Keratinocyte (primary cell): Measurements from ENCODE around the gene MAP7. TPM values are rescaled to one million over a fixed set of nuclear protein-coding genes. Genes with fewer than 3 reads are reported as not detected.

ENCODE experiments used
- DNase-seq: peaks from one replicate; pipeline ENCODE4 v3.0.0-alpha.2; 2011; ENCODE audit warnings: low read depth, missing footprints, low spot score
- FAIRE-seq: peaks from 2 replicates; lab custom pipeline; 2011; peaks lifted over from hg19 to GRCh38; lab: Jason Lieb, UNC
- H2AFZ ChIP-seq: 2 replicates; pipeline ENCODE4 v1.6.0; 2012; ENCODE audit warnings: low read length, control low read depth, inconsistent platforms; ENCODE audit not compliant: control insufficient read depth
- H3K27ac ChIP-seq: 2 replicates; pipeline ENCODE4 v1.5.1; 2011; ENCODE audit warnings: low read length; ENCODE audit not compliant: control insufficient read depth, insufficient read depth
- H3K27me3 ChIP-seq: 3 replicates; pipeline ENCODE4 v1.6.0; 2011; ENCODE audit warnings: low read length; ENCODE audit not compliant: control insufficient read depth, insufficient read depth; ENCODE audit errors: extremely low read depth
- H3K36me3 ChIP-seq, 2 experiments: 2 replicates in 1 of 2; 3 replicates in 1 of 2; pipeline ENCODE4 v1.5.1; 2011; ENCODE audit warnings: low read length in 2 of 2, mild to moderate bottlenecking in 1 of 2; ENCODE audit not compliant: control insufficient read depth in 2 of 2, insufficient read depth in 2 of 2; ENCODE audit errors: extremely low read depth in 1 of 2
- H3K4me1 ChIP-seq: 3 replicates; pipeline ENCODE4 v1.5.1; 2011; ENCODE audit warnings: low read length; ENCODE audit not compliant: control insufficient read depth, insufficient read depth; ENCODE audit errors: extremely low read depth
- H3K4me2 ChIP-seq: 3 replicates; pipeline ENCODE4 v1.6.0; 2011; ENCODE audit warnings: low read depth, low read length; ENCODE audit not compliant: control insufficient read depth, insufficient read depth; ENCODE audit errors: extremely low read depth
- H3K4me3 ChIP-seq, 3 experiments: fragments of 200-600 bp in 1 of 3; sonication (generic) in 1 of 3; 2 replicates in 2 of 3; 3 replicates in 1 of 3; pipeline ENCODE4 v1.5.1; 2011 to 2016; ENCODE audit warnings: low read length in 3 of 3, mild to moderate bottlenecking in 3 of 3, control low read depth in 2 of 3, inconsistent platforms in 1 of 3, low read depth in 1 of 3, mixed read lengths in 1 of 3, mixed run types in 1 of 3, moderate library complexity in 1 of 3; ENCODE audit not compliant: control insufficient read depth in 2 of 3, insufficient read depth in 2 of 3; ENCODE audit errors: extremely low read depth in 1 of 3
- H3K79me2 ChIP-seq: 2 replicates; pipeline ENCODE4 v1.6.0; 2012; ENCODE audit warnings: low read length; ENCODE audit not compliant: control insufficient read depth, insufficient read depth
- H3K9ac ChIP-seq: 3 replicates; pipeline ENCODE4 v1.6.0; 2011; ENCODE audit warnings: low read length; ENCODE audit not compliant: control insufficient read depth, insufficient read depth; ENCODE audit errors: extremely low read depth
- H3K9me1 ChIP-seq: 3 replicates; pipeline ENCODE4 v1.6.0; 2011; ENCODE audit warnings: low read length; ENCODE audit not compliant: control insufficient read depth, insufficient read depth; ENCODE audit errors: extremely low read depth
- H3K9me3 ChIP-seq: 2 replicates; pipeline ENCODE4 v1.5.1; 2012; ENCODE audit warnings: low read depth, low read length; ENCODE audit not compliant: control insufficient read depth
- H4K20me1 ChIP-seq: 3 replicates; pipeline ENCODE4 v1.6.0; 2011; ENCODE audit warnings: low read length; ENCODE audit not compliant: control insufficient read depth, insufficient read depth; ENCODE audit errors: extremely low read depth
- CTCF ChIP-seq, 3 experiments: IDR thresholded peaks in 1 of 3; conservative IDR thresholded peaks in 1 of 3; optimal IDR thresholded peaks in 1 of 3; 2 replicates in 2 of 3; 3 replicates in 1 of 3; pipeline versions ENCODE3 to v1.5.1; 2011; ENCODE audit warnings: low read length in 3 of 3, mild to moderate bottlenecking in 3 of 3, moderate library complexity in 2 of 3, control low read depth in 1 of 3, inconsistent platforms in 1 of 3; ENCODE audit not compliant: insufficient read depth in 2 of 3; ENCODE audit errors: extremely low read depth in 1 of 3
- EZH2 ChIP-seq: IDR thresholded peaks from one replicate; pipeline ENCODE4 v1.6.1; 2012; ENCODE audit warnings: inconsistent platforms, mild to moderate bottlenecking, low read length, moderate library complexity
- dilution Hi-C: fragments of 300-500 bp; cut with MboI; formaldehyde crosslinking; loops from one replicate; pipeline ENCODE4 v1.7.0; 2020; ENCODE audit warnings: low sequenced_read_pairs; ENCODE audit not compliant: extremely low pct_ligation_motif_present
- polyA plus RNA-seq, 5 experiments: library from polyadenylated mRNA; depleted of rRNA in 3 of 5; stranded (reverse) in 3 of 5; stranded (forward) in 1 of 5; unstranded in 1 of 5; fragments of >200 nt; gene quantifications; 1 replicate in 1 of 5; 2 replicates in 3 of 5; 3 replicates in 1 of 5; pipeline versions ENCODE4 v1.2.1 to v1.2.3, GENCODE V29; 2011 to 2012; ENCODE audit warnings: missing spikeins in 2 of 5, low read depth in 1 of 5, low replicate concordance in 1 of 5

Gene MAP7
- polyA plus RNA-seq, 1 donor (not counting 4 experiments of a cell fraction or from before 2014, with no cell fraction given) = 11.8 TPM

GRCh38 chr6:136471372-136471771 lies 78.8 kb downstream of the MAP7 start:
- no peak for DNase-seq
- H2AFZ ChIP-seq = no peak overlapping the region
- no peaks in the 10 kb centered on the region for H3K9me3 ChIP-seq
- no peak overlapping the region for H3K27ac ChIP-seq
- no peak overlapping the region for H3K9ac ChIP-seq
- H3K79me2 ChIP-seq = no peaks in the 10 kb centered on the region
- H3K36me3 ChIP-seq = no peaks in the 10 kb centered on the region
- H3K4me1 ChIP-seq = no peaks in the 10 kb centered on the region
- H4K20me1 ChIP-seq = no peaks in the 10 kb centered on the region
- TF ChIP-seq EZH2 (no peak), CTCF (optimal IDR thresholded peaks at IDR 0.05 in 1 of 3, IDR thresholded peaks at IDR 0.05 in 1 of 3, conservative IDR thresholded peaks at IDR 0.05 in 1 of 3; ENCODE audit: extremely low read depth in 1 of 3, insufficient read depth in 2 of 3, low read length in 3 of 3) (no peak)
- dilution Hi-C loops = no loop called here
- no peaks in the 10 kb centered on the region for H3K27me3 ChIP-seq
- H3K4me2 ChIP-seq = no peak overlapping the region
- H3K9me1 ChIP-seq = no peaks in the 10 kb centered on the region
- FAIRE-seq = no peak
- H3K4me3 ChIP-seq = no peak overlapping the region

GRCh38 chr6:136470044-136470443 lies 80.2 kb downstream of the MAP7 start:
- FAIRE-seq (no peak), DNase-seq (no peak)
- Histone ChIP-seq H3K9ac (no peak overlapping the region), H2AFZ (no peak overlapping the region), H3K9me1 (no peaks in the 10 kb centered on the region), H3K79me2 (no peaks in the 10 kb centered on the region), H3K4me3 (no peak overlapping the region), H3K4me1 (no peaks in the 10 kb centered on the region), H3K27me3 (no peaks in the 10 kb centered on the region), H3K36me3 (no peaks in the 10 kb centered on the region), H3K27ac (no peak overlapping the region), H4K20me1 (no peaks in the 10 kb centered on the region), H3K9me3 (no peaks in the 10 kb centered on the region), H3K4me2 (no peak overlapping the region)
- TF ChIP-seq CTCF (optimal IDR thresholded peaks at IDR 0.05 in 1 of 3, IDR thresholded peaks at IDR 0.05 in 1 of 3, conservative IDR thresholded peaks at IDR 0.05 in 1 of 3; ENCODE audit: extremely low read depth in 1 of 3, insufficient read depth in 2 of 3, low read length in 3 of 3) (no peak), EZH2 (no peak)
- dilution Hi-C loops = no loop called here
